ENCODE measurements around the gene NPY5R. TPM values are rescaled to one million over a fixed set of nuclear protein-coding genes. Genes with fewer than 3 reads are reported as not detected.

Gene NPY5R
- total RNA-seq, 1 experiment from 2014 or later: not detected

DNA sequence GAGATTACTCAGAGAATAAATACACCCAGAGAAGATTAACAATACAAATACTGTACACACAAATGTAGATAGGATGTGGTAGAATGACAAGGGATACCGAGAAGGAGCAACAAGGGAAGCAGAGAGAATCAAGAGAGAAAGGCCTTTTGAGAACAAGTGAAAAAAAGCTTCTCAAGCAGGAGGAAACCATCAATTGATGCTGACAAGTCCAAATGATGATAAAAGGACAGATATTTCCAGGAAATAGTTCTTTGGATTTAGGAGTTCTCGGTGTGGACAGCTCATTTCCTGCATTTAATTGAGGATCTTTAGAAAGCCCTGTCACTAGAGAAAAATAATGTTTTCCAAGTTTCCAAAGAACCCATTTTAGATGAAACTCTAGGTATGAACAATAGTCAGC lies 48.1 kb downstream of the NPY5R start:
- DNase-seq (ENCODE audit: low read depth, low spot score) (no peak), ATAC-seq (no peak)
- TF ChIP-seq, protein P1, sequence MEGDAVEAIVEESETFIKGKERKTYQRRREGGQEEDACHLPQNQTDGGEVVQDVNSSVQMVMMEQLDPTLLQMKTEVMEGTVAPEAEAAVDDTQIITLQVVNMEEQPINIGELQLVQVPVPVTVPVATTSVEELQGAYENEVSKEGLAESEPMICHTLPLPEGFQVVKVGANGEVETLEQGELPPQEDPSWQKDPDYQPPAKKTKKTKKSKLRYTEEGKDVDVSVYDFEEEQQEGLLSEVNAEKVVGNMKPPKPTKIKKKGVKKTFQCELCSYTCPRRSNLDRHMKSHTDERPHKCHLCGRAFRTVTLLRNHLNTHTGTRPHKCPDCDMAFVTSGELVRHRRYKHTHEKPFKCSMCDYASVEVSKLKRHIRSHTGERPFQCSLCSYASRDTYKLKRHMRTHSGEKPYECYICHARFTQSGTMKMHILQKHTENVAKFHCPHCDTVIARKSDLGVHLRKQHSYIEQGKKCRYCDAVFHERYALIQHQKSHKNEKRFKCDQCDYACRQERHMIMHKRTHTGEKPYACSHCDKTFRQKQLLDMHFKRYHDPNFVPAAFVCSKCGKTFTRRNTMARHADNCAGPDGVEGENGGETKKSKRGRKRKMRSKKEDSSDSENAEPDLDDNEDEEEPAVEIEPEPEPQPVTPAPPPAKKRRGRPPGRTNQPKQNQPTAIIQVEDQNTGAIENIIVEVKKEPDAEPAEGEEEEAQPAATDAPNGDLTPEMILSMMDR (IDR thresholded peaks at IDR 0.05): no peak
- TF ChIP-seq, protein P2, sequence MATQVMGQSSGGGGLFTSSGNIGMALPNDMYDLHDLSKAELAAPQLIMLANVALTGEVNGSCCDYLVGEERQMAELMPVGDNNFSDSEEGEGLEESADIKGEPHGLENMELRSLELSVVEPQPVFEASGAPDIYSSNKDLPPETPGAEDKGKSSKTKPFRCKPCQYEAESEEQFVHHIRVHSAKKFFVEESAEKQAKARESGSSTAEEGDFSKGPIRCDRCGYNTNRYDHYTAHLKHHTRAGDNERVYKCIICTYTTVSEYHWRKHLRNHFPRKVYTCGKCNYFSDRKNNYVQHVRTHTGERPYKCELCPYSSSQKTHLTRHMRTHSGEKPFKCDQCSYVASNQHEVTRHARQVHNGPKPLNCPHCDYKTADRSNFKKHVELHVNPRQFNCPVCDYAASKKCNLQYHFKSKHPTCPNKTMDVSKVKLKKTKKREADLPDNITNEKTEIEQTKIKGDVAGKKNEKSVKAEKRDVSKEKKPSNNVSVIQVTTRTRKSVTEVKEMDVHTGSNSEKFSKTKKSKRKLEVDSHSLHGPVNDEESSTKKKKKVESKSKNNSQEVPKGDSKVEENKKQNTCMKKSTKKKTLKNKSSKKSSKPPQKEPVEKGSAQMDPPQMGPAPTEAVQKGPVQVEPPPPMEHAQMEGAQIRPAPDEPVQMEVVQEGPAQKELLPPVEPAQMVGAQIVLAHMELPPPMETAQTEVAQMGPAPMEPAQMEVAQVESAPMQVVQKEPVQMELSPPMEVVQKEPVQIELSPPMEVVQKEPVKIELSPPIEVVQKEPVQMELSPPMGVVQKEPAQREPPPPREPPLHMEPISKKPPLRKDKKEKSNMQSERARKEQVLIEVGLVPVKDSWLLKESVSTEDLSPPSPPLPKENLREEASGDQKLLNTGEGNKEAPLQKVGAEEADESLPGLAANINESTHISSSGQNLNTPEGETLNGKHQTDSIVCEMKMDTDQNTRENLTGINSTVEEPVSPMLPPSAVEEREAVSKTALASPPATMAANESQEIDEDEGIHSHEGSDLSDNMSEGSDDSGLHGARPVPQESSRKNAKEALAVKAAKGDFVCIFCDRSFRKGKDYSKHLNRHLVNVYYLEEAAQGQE (IDR thresholded peaks at IDR 0.05; ENCODE audit: insufficient read depth in 1 of 2, low read depth in 2 of 2, low read length in 1 of 2): no peak
- TF ChIP-seq SIN3A (IDR thresholded peaks at IDR 0.05; ENCODE audit: borderline replicate concordance, insufficient read depth, low read depth, low read length): no peak
- TF ChIP-seq POLR2AphosphoS5 (IDR thresholded peaks at IDR 0.05; ENCODE audit: low read depth, low read length): no peak
- TF ChIP-seq TCF7L2 (IDR thresholded peaks at IDR 0.05; ENCODE audit: low read depth, low read length): no peak
- no peak overlapping the region for H3K27ac ChIP-seq (ENCODE audit: low read length)
- intact Hi-C loops (cut with micrococcal nuclease; ENCODE audit: unreplicated experiment): no loop called here
- no peaks in the 10 kb centered on the region for H3K27me3 ChIP-seq (ENCODE audit: control insufficient read depth, insufficient read depth, low read length)
- in situ Hi-C loops (cut with HindIII; ENCODE audit: low pct_unique_long_range_greater_than_20kb, low sequenced_read_pairs): no loop called here
- H3K4me1 ChIP-seq (ENCODE audit: control insufficient read depth, insufficient read depth, low read length): no peaks in the 10 kb centered on the region
- no TSS peak for BruUV-seq (replicated peaks)
- H3K9me3 ChIP-seq (ENCODE audit: control insufficient read depth, insufficient read depth, low read depth, low read length): no peaks in the 10 kb centered on the region
- H3K4me3 ChIP-seq (ENCODE audit: low read depth in 2 of 2, low read length in 2 of 2): no peak overlapping the region
- no peaks in the 10 kb centered on the region for H3K36me3 ChIP-seq (ENCODE audit: control insufficient read depth, insufficient read depth, low read length)
- CTCF ChIA-PET: no interaction called here
- POLR2A ChIA-PET: no interaction called here

GRCh38 chr4:163392328-163392727 lies 48.6 kb downstream of the NPY5R start:
- Histone ChIP-seq H3K4me1 (ENCODE audit: control insufficient read depth, insufficient read depth, low read length) (no peaks in the 10 kb centered on the region), H3K36me3 (ENCODE audit: control insufficient read depth, insufficient read depth, low read length) (no peaks in the 10 kb centered on the region), H3K4me3 (ENCODE audit: low read depth in 2 of 2, low read length in 2 of 2) (no peak overlapping the region), H3K27me3 (ENCODE audit: control insufficient read depth, insufficient read depth, low read length) (no peaks in the 10 kb centered on the region), H3K9me3 (ENCODE audit: control insufficient read depth, insufficient read depth, low read depth, low read length) (no peaks in the 10 kb centered on the region), H3K27ac (ENCODE audit: low read length) (no peak overlapping the region)
- ATAC-seq (no peak), DNase-seq (ENCODE audit: low read depth, low spot score) (no peak)
- no TSS peak for BruUV-seq (replicated peaks)
- intact Hi-C loops (cut with micrococcal nuclease; ENCODE audit: unreplicated experiment) (no loop called here), in situ Hi-C loops (cut with HindIII; ENCODE audit: low pct_unique_long_range_greater_than_20kb, low sequenced_read_pairs) (no loop called here)
- ChIA-PET CTCF (no interaction called here), POLR2A (no interaction called here)
- TF ChIP-seq, protein P2 (IDR thresholded peaks at IDR 0.05; ENCODE audit: insufficient read depth in 1 of 2, low read depth in 2 of 2, low read length in 1 of 2): no peak
- TF ChIP-seq SIN3A (IDR thresholded peaks at IDR 0.05; ENCODE audit: borderline replicate concordance, insufficient read depth, low read depth, low read length): no peak
- no peak for TF ChIP-seq TCF7L2 (IDR thresholded peaks at IDR 0.05; ENCODE audit: low read depth, low read length)

All from Panc1 (cell line).